NT2/D1 (cell line): Measurements from ENCODE around the gene RPS14.

Experiments
- DNase-seq: peaks from one replicate; pipeline ENCODE4 v3.0.0-alpha.2; 2011; ENCODE audit warnings: low read depth, low spot score
- H3K27me3 ChIP-seq: 2 replicates; pipeline ENCODE4 v1.6.0; 2011; ENCODE audit warnings: mild to moderate bottlenecking; ENCODE audit not compliant: insufficient read length, insufficient read depth
- H3K36me3 ChIP-seq: 2 replicates; pipeline ENCODE4 v1.6.1; 2011; ENCODE audit warnings: mild to moderate bottlenecking, low read length, mixed read lengths; ENCODE audit not compliant: insufficient read depth, insufficient read length
- H3K4me1 ChIP-seq: 2 replicates; pipeline ENCODE4 v1.5.1; 2011; ENCODE audit not compliant: insufficient read depth, insufficient read length
- H3K4me3 ChIP-seq: 2 replicates; pipeline ENCODE4 v1.5.1; 2011; ENCODE audit warnings: low read depth; ENCODE audit not compliant: insufficient read length
- H3K9ac ChIP-seq: 2 replicates; pipeline ENCODE4 v1.6.0; 2011; ENCODE audit warnings: low read depth; ENCODE audit not compliant: insufficient read length
- H3K9me3 ChIP-seq: 2 replicates; pipeline ENCODE4 v1.5.1; 2011; ENCODE audit warnings: mild to moderate bottlenecking, low read length; ENCODE audit not compliant: insufficient read depth
- SUZ12 ChIP-seq: IDR thresholded peaks from 2 replicates; pipeline ENCODE4 v1.6.1; 2011; ENCODE audit not compliant: insufficient read length, insufficient read depth; ENCODE audit errors: extremely low read depth
- YY1 ChIP-seq: IDR thresholded peaks from 2 replicates; pipeline ENCODE4 v1.6.1; 2011; ENCODE audit not compliant: insufficient read length, insufficient read depth
- ZNF274 ChIP-seq: IDR thresholded peaks from 2 replicates; pipeline ENCODE4 v1.6.1; 2011; ENCODE audit warnings: mild to moderate bottlenecking, low read depth, low read length

The RPS14 gene

DNA sequence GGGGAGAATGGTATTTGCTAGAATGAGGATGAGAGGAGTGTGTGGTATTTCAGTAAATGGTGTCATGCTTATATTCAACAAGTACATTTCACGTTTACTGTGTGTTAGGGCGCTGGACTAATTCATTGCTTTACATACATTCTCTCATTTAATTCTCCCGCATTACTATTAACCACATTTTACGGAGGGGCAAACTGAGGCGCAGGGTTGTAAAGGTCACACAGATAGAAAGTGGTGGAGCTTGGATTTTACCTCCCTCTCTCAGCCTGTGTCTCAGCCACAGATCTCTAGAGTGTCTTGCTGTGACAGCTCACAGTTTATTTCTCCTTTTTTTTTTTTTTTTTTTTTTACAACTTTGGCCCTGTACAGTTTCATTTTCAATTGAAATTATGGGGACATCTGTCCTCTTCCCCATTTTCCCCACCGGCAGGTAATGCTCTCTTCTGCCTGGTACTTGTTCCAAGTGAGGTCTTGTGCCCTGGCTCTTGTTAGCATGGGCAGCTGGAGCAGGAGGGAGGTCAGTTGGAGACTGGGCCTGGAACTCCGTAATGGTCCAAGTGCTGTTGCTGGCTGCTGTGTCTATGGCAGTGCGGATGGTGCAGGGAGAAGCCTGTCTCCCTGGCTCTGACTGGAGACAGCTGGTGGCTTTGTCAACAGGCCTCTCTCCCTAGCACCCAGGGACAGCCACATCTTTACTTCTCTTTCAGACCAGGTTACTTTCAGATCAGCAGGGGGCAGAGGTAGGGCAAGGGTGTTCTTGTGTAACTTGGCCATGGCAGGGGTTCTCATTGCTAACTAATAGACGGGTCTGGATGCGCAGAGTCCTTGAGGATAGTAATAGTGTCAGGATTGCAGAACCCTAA is 37.9 kb upstream of the RPS14 start:
- TF ChIP-seq ZNF274 (no peak), YY1 (no peak), SUZ12 (no peak)
- DNase-seq, result no peak
- Histone ChIP-seq H3K9me3 (no peaks in the 10 kb centered on the region), H3K36me3 (peaks cover 25% of the 10 kb centered on the region), H3K4me3 (peak overlapping the region; percentile 19), H3K9ac (peak overlapping the region; percentile 29), H3K4me1 (peaks cover 21% of the 10 kb centered on the region), H3K27me3 (no peaks in the 10 kb centered on the region)

DNA sequence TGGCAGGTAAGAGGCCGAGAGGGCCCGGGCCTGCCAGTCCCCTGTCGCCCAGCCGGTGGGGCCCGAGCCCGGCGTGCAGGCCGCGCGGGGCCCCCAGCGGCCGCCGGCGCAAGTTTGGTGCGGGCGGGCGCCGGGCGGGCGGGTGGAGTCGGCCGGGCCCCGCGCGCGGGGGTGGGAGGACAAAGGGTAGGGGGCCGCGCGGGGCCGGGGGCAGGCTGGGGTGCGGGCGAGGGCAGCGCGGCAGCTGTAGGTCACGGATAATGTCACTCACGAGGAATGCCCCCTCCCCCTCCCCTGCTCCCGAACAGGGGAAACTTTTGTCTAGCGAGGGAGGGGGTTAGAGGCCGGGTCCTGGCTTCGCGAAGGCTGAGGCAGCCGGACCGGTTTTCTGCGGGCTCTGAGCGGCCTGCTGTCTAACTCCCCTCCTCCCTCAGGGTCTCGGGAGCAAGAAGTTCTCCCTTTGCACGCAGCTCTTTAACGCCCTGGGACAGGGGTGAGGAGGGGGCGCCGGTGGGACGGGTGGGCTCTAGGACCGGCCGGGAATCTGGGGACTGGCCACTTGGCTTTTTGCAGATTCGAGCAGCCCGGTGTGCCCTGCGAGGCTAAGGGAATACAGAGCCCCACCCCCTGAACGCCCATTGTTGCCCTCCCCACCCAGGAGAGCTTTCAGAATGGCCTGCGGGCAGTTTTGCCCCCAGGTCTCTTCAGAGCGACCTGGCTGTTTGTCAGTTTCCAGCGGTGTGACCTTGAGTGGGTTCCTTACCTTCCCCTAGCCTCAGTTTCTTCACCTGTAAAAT is 37.1 kb upstream of the RPS14 start:
- Histone ChIP-seq H3K9me3 (no peaks in the 10 kb centered on the region), H3K4me3 (peak overlapping the region; percentile 75), H3K27me3 (no peaks in the 10 kb centered on the region), H3K9ac (peak overlapping the region; percentile 95), H3K4me1 (peaks cover 21% of the 10 kb centered on the region), H3K36me3 (peaks cover 16% of the 10 kb centered on the region)
- DNase-seq, result no peak
- TF ChIP-seq ZNF274 (no peak), YY1 (no peak)

DNA sequence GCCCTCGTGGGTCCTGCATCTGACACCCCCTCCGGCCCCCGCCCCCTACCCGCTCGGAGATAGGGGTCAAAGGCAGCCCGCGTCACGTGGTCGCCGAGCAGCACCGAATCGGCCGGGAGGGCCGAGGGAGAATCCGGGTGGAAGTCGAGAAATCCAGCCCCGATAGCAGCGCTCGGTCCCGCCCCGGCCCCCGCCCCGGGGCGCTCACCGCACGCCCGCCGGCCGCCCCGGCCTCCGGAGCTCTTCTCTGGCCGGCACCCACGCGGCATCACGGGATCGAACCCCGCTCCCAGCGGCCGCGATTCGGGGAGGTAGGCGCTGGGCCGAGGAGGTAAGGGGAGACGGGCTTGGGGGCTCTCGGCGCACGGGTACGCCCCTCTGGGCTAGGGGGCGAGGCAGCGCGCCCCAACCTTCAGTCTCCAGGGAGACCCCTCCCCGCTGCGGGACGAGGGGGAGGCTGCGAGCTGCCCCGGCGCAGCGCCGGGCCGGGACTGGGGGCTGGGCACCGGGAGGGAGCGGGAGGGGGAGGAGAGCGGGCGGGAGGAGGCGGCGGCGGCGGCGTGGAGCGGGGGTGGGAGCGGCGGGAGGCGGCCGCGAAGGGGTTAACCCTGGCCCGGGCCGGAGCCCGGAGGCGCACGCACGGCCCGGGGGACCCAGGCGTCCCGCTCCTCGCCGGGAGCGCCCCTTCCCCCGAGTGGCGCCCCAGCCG is 36.3 kb upstream of the RPS14 start:
- TF ChIP-seq SUZ12, result no peak
- no peak for TF ChIP-seq ZNF274
- no peak for TF ChIP-seq YY1
- no peaks in the 10 kb centered on the region for H3K27me3 ChIP-seq
- H3K4me3 ChIP-seq, result peak overlapping the region; percentile 75
- H3K36me3 ChIP-seq, result peaks cover 9% of the 10 kb centered on the region
- H3K9me3 ChIP-seq, result no peaks in the 10 kb centered on the region
- H3K9ac ChIP-seq, result peak overlapping the region; percentile 95
- DNase-seq, result no peak
- peaks cover 21% of the 10 kb centered on the region for H3K4me1 ChIP-seq

GRCh38 chr5:150484964-150485692 is 35.6 kb upstream of the RPS14 start:
- Histone ChIP-seq H3K36me3 (peaks cover 2% of the 10 kb centered on the region), H3K4me3 (peak overlapping the region; percentile 75), H3K9ac (peak overlapping the region; percentile 95), H3K4me1 (peaks cover 17% of the 10 kb centered on the region), H3K27me3 (no peaks in the 10 kb centered on the region), H3K9me3 (no peaks in the 10 kb centered on the region)
- no peak for DNase-seq
- no peak for TF ChIP-seq SUZ12
- no peak for TF ChIP-seq YY1
- no peak for TF ChIP-seq ZNF274

GRCh38 chr5:150481972-150482406 is 32.5 kb upstream of the RPS14 start:
- H3K9ac ChIP-seq, result no peak overlapping the region
- no peak overlapping the region for H3K4me3 ChIP-seq
- H3K27me3 ChIP-seq, result no peaks in the 10 kb centered on the region
- H3K9me3 ChIP-seq, result no peaks in the 10 kb centered on the region
- no peak for TF ChIP-seq YY1
- TF ChIP-seq SUZ12, result no peak
- TF ChIP-seq ZNF274, result no peak
- peaks cover 6% of the 10 kb centered on the region for H3K4me1 ChIP-seq
- DNase-seq, result no peak
- no peaks in the 10 kb centered on the region for H3K36me3 ChIP-seq

DNA sequence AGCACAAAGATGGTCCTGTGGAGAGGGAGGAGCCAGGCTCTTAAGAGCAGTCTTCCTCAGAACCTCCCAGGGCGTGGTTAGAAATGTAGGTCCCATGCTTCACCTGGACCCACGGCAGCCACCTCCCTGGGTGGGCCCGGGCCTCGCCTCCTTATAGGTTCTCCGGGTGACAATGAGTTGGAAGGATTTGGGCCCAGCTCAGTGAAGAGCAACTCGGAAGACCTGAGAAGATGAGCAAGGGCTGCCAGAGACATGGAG is 32.1 kb upstream of the RPS14 start:
- DNase-seq, result no peak
- no peaks in the 10 kb centered on the region for H3K27me3 ChIP-seq
- no peaks in the 10 kb centered on the region for H3K36me3 ChIP-seq
- H3K4me3 ChIP-seq, result no peak overlapping the region
- H3K4me1 ChIP-seq, result peaks cover 6% of the 10 kb centered on the region
- TF ChIP-seq ZNF274 (no peak), SUZ12 (no peak), YY1 (no peak)
- no peak overlapping the region for H3K9ac ChIP-seq
- no peaks in the 10 kb centered on the region for H3K9me3 ChIP-seq
